ENCODE measurements around the gene OSTM1. TPM values are rescaled to one million over a fixed set of nuclear protein-coding genes. Genes with fewer than 3 reads are reported as not detected.

OSTM1 gene
- total and polyA plus RNA-seq, 2 of the 8 experiments (the other 6 are each of a cell fraction or from before 2014, with no cell fraction given): 17.7 to 26.1 TPM

- H3K56ac ChIP-seq (replicated peaks; ENCODE audit: insufficient read length, low read depth, low read length): no peak overlapping the region
- H3K36me3 ChIP-seq (ENCODE audit: control insufficient read depth in 2 of 4, insufficient read depth in 4 of 4, low read length in 3 of 4): no peaks in the 10 kb centered on the region
- 94% methylated on average over 1 of the region's 1 CpG; no CpG with 5 or more reads in 1 of the 2 experiments for WGBS, 2 experiments (ENCODE audit: extremely low coverage in 1 of 2, insufficient coverage in 1 of 2, insufficient read length in 1 of 2, insufficient replicate concordance in 2 of 2, low coverage in 1 of 2, low lambda C conversion rate in 2 of 2, missing lambda C conversion rate in 1 of 2)
- H3K9ac ChIP-seq (replicated peaks in 1 of 4; ENCODE audit: extremely low read depth in 1 of 4, low read depth in 3 of 4, low read length in 3 of 4): no peak overlapping the region
- H4K91ac ChIP-seq (replicated peaks; ENCODE audit: insufficient read length, low read length): no peak overlapping the region
- no peak overlapping the region for H2BK12ac ChIP-seq (ENCODE audit: low read depth, low read length)
- H4K8ac ChIP-seq (ENCODE audit: extremely low read depth, insufficient read depth, low read length): no peak overlapping the region
- no peaks in the 10 kb centered on the region for H3K9me3 ChIP-seq (ENCODE audit: insufficient read depth in 2 of 2, low read depth in 1 of 2, low read length in 1 of 2)
- no peak for DNase-seq (ENCODE audit: low read depth in 1 of 2, low spot score in 2 of 2)
- H2BK20ac ChIP-seq (ENCODE audit: low read length): no peak overlapping the region
- H2AK5ac ChIP-seq (ENCODE audit: low read depth, low read length): no peak overlapping the region
- H2BK5ac ChIP-seq (ENCODE audit: low read depth, low read length): no peak overlapping the region
- no peaks in the 10 kb centered on the region for H3K4me1 ChIP-seq (replicated peaks in 1 of 4; ENCODE audit: control insufficient read depth in 3 of 4, insufficient read depth in 4 of 4, low read length in 3 of 4)
- H3K18ac ChIP-seq (ENCODE audit: extremely low read depth, low read length): no peak overlapping the region
- no peak for FAIRE-seq
- no peak overlapping the region for H2BK15ac ChIP-seq (ENCODE audit: low read length)
- H2AFZ ChIP-seq (ENCODE audit: low read length): no peak overlapping the region
- no peaks in the 10 kb centered on the region for H3K27me3 ChIP-seq (replicated peaks in 1 of 4; ENCODE audit: control insufficient read depth in 3 of 4, extremely low read depth in 1 of 4, insufficient read depth in 3 of 4, low read length in 3 of 4)
- no peak overlapping the region for H3K4ac ChIP-seq (replicated peaks; ENCODE audit: insufficient read length, low read depth, low read length)
- no peaks in the 10 kb centered on the region for H3K79me1 ChIP-seq (ENCODE audit: low read depth, low read length)
- TF ChIP-seq EZH2 (IDR thresholded peaks at IDR 0.05; ENCODE audit: low read depth, low read length, severe bottlenecking): no peak
- no peak for TF ChIP-seq TAF1 (IDR thresholded peaks at IDR 0.05; ENCODE audit: low read depth, low read length)
- no peaks in the 10 kb centered on the region for H3K79me2 ChIP-seq (ENCODE audit: control insufficient read depth in 1 of 2, insufficient read depth in 2 of 2, low read length in 2 of 2)
- POLR2A ChIA-PET (ENCODE audit: partially characterized antibody): no interaction called here
- no peaks in the 10 kb centered on the region for H4K20me1 ChIP-seq (replicated peaks in 1 of 2; ENCODE audit: control insufficient read depth in 1 of 2, insufficient read depth in 2 of 2, low read length in 2 of 2)
- no peak overlapping the region for H4K5ac ChIP-seq (ENCODE audit: insufficient read length, low read depth, low read length)
- no peaks in the 10 kb centered on the region for H3K23me2 ChIP-seq (ENCODE audit: low read depth, low read length)
- no peak overlapping the region for H3K4me2 ChIP-seq (ENCODE audit: insufficient read depth in 1 of 2, low read depth in 2 of 2, low read length in 2 of 2)
- no peak overlapping the region for H3K14ac ChIP-seq (ENCODE audit: insufficient read length)
- H3K27ac ChIP-seq (ENCODE audit: low read depth, low read length): no peak overlapping the region
- no peak overlapping the region for H3K23ac ChIP-seq (ENCODE audit: insufficient read length)
- no peak overlapping the region for H2BK120ac ChIP-seq (replicated peaks; ENCODE audit: low read depth, low read length)
- CTCF ChIA-PET (ENCODE audit: partially characterized antibody): interaction anchor here (0.6 kb wide), 1 partner anchor 161 kb away, joined by 3 read pairs; no protein-coding TSS in a partner anchor
- H3K4me3 ChIP-seq (ENCODE audit: extremely low read depth in 1 of 4, insufficient read depth in 2 of 4, low read depth in 3 of 4, low read length in 4 of 4): no peak overlapping the region
Observed at GRCh38 chr6:108097882-108098281, 23.3 kb upstream of the OSTM1 start.
